H1 (cell line): ENCODE measurements around the gene OVCA2. TPM values are rescaled to one million over a fixed set of nuclear protein-coding genes. Genes with fewer than 3 reads are reported as not detected.

Experiments
- CBX5 ChIP-seq: fragments of 300-800, 300-1000 bp; sonication (generic); IDR thresholded peaks from 2 replicates; pipeline ENCODE4 v1.7.1; 2016; ENCODE audit warnings: antibody characterized with exemption, low read length, low read depth
- RBBP5 ChIP-seq: IDR thresholded peaks from 2 replicates; pipeline ENCODE4 v1.7.1; 2012; ENCODE audit warnings: low read depth, mild to moderate bottlenecking, inconsistent platforms, low read length, moderate library complexity, borderline replicate concordance
- SIRT6 ChIP-seq: IDR thresholded peaks from one replicate; pipeline ENCODE4 v1.7.1; 2012; ENCODE audit warnings: low read length, inconsistent platforms
- SRF ChIP-seq: IDR thresholded peaks from 2 replicates; pipeline ENCODE4 v1.6.1; 2011; ENCODE audit warnings: mild to moderate bottlenecking, low read depth, low read length, moderate library complexity
- polyA plus RNA-seq, 7 experiments: library from polyadenylated mRNA; depleted of rRNA in 3 of 7; stranded (reverse) in 5 of 7; unstranded in 2 of 7; fragments of >200 nt in 5 of 7; fragments of 200-250 nt in 2 of 7; gene quantifications; 1 replicate in 5 of 7; 2 replicates in 1 of 7; 4 replicates in 1 of 7; pipeline versions ENCODE4 v1.2.1 to v1.2.3, GENCODE V29; 2011 to 2013; ENCODE audit warnings: missing spikeins in 2 of 7, mixed read lengths in 2 of 7
- total RNA-seq: library from RNA; stranded (reverse); fragmentation: NEBNext Ultra II Directional; extraction: Animal tissue kit (Norgen Biotek cat#: 25700); gene quantifications from 2 replicates; pipeline ENCODE4 v1.2.1, GENCODE V29; 2021
- TF ChIP-seq, protein P1 (sequence below): fragments of 300-600 bp; sonication (generic); IDR thresholded peaks from 2 replicates; pipeline ENCODE4 v1.7.1; 2012; ENCODE audit warnings: low read length, moderate library complexity, mild to moderate bottlenecking, inconsistent platforms; ENCODE audit not compliant: insufficient replicate concordance

The OVCA2 gene
- total and polyA plus RNA-seq, 2 of the 8 experiments (the other 6 are each of a cell fraction or from before 2014, with no cell fraction given) = 15.3 to 37.0 TPM

- TF ChIP-seq, protein P1, sequence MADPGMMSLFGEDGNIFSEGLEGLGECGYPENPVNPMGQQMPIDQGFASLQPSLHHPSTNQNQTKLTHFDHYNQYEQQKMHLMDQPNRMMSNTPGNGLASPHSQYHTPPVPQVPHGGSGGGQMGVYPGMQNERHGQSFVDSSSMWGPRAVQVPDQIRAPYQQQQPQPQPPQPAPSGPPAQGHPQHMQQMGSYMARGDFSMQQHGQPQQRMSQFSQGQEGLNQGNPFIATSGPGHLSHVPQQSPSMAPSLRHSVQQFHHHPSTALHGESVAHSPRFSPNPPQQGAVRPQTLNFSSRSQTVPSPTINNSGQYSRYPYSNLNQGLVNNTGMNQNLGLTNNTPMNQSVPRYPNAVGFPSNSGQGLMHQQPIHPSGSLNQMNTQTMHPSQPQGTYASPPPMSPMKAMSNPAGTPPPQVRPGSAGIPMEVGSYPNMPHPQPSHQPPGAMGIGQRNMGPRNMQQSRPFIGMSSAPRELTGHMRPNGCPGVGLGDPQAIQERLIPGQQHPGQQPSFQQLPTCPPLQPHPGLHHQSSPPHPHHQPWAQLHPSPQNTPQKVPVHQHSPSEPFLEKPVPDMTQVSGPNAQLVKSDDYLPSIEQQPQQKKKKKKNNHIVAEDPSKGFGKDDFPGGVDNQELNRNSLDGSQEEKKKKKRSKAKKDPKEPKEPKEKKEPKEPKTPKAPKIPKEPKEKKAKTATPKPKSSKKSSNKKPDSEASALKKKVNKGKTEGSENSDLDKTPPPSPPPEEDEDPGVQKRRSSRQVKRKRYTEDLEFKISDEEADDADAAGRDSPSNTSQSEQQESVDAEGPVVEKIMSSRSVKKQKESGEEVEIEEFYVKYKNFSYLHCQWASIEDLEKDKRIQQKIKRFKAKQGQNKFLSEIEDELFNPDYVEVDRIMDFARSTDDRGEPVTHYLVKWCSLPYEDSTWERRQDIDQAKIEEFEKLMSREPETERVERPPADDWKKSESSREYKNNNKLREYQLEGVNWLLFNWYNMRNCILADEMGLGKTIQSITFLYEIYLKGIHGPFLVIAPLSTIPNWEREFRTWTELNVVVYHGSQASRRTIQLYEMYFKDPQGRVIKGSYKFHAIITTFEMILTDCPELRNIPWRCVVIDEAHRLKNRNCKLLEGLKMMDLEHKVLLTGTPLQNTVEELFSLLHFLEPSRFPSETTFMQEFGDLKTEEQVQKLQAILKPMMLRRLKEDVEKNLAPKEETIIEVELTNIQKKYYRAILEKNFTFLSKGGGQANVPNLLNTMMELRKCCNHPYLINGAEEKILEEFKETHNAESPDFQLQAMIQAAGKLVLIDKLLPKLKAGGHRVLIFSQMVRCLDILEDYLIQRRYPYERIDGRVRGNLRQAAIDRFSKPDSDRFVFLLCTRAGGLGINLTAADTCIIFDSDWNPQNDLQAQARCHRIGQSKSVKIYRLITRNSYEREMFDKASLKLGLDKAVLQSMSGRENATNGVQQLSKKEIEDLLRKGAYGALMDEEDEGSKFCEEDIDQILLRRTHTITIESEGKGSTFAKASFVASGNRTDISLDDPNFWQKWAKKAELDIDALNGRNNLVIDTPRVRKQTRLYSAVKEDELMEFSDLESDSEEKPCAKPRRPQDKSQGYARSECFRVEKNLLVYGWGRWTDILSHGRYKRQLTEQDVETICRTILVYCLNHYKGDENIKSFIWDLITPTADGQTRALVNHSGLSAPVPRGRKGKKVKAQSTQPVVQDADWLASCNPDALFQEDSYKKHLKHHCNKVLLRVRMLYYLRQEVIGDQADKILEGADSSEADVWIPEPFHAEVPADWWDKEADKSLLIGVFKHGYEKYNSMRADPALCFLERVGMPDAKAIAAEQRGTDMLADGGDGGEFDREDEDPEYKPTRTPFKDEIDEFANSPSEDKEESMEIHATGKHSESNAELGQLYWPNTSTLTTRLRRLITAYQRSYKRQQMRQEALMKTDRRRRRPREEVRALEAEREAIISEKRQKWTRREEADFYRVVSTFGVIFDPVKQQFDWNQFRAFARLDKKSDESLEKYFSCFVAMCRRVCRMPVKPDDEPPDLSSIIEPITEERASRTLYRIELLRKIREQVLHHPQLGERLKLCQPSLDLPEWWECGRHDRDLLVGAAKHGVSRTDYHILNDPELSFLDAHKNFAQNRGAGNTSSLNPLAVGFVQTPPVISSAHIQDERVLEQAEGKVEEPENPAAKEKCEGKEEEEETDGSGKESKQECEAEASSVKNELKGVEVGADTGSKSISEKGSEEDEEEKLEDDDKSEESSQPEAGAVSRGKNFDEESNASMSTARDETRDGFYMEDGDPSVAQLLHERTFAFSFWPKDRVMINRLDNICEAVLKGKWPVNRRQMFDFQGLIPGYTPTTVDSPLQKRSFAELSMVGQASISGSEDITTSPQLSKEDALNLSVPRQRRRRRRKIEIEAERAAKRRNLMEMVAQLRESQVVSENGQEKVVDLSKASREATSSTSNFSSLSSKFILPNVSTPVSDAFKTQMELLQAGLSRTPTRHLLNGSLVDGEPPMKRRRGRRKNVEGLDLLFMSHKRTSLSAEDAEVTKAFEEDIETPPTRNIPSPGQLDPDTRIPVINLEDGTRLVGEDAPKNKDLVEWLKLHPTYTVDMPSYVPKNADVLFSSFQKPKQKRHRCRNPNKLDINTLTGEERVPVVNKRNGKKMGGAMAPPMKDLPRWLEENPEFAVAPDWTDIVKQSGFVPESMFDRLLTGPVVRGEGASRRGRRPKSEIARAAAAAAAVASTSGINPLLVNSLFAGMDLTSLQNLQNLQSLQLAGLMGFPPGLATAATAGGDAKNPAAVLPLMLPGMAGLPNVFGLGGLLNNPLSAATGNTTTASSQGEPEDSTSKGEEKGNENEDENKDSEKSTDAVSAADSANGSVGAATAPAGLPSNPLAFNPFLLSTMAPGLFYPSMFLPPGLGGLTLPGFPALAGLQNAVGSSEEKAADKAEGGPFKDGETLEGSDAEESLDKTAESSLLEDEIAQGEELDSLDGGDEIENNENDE = no peak
- TF ChIP-seq RBBP5 (no peak), CBX5 (no peak), SRF (no peak), SIRT6 (no peak)
These were observed 13.1 kb upstream of the OVCA2 start (continued) for GRCh38 chr17:2028737-2029136.
